ENCODE measurements around the gene CCER1.

GRCh38 chr12:90917431-90917830 is 37.5 kb downstream of the CCER1 start:
- no peak for TF ChIP-seq POLR2A (IDR thresholded peaks at IDR 0.05; ENCODE audit: low read depth, low read length)
- TF ChIP-seq TAF1 (IDR thresholded peaks at IDR 0.05; ENCODE audit: borderline replicate concordance, low read depth, low read length) = no peak

All from GM12892 (cell line).